WTC11 (cell line): ENCODE measurements around the gene VLDLR. TPM values are rescaled to one million over a fixed set of nuclear protein-coding genes. Genes with fewer than 3 reads are reported as not detected.

ENCODE experiments used
- ATAC-seq: fragments of 200-7000 bp; cut with Tn5 transposase; 2 replicates; pipeline ENCODE4 v1.10.0; 2021; ENCODE audit warnings: mild to moderate bottlenecking, moderate library complexity
- CTCF ChIA-PET: fragments of 300-600 bp; sonication (Branson Sonifier 250); formaldehyde crosslinking; loops from one replicate; lab custom pipeline; 2021; ENCODE audit warnings: antibody characterized with exemption; lab: Charles Lee
- POLR2A ChIA-PET: fragments of 350-600 bp; sonication (Branson Sonifier 250); formaldehyde crosslinking; loops from one replicate; lab custom pipeline; 2021; ENCODE audit warnings: antibody characterized with exemption; lab: Charles Lee
- DNase-seq: peaks from one replicate; pipeline ENCODE4 v3.0.0; 2021; ENCODE audit warnings: low spot score
- H3K27ac Mint-ChIP-seq: 2 replicates; pipeline ENCODE4 v1.8.0; 2021; ENCODE audit warnings: mixed read lengths
- H3K27me3 Mint-ChIP-seq: 2 replicates; pipeline ENCODE4 v1.8.0; 2021; ENCODE audit warnings: low read depth, mild to moderate bottlenecking, moderate library complexity, mixed read lengths
- H3K36me3 Mint-ChIP-seq: 2 replicates; pipeline ENCODE4 v1.8.0; 2021; ENCODE audit warnings: mixed read lengths
- H3K4me1 Mint-ChIP-seq: 2 replicates; pipeline ENCODE4 v1.8.0; 2022; ENCODE audit warnings: mixed read lengths
- H3K4me3 Mint-ChIP-seq: 2 replicates; pipeline ENCODE4 v1.8.0; 2021; ENCODE audit warnings: mild to moderate bottlenecking, moderate library complexity, mixed read lengths
- H3K9me3 Mint-ChIP-seq: 2 replicates; pipeline ENCODE4 v1.8.0; 2021; ENCODE audit warnings: mixed read lengths
- ATF3 ChIP-seq: sonication (generic); formaldehyde crosslinking; conservative IDR thresholded peaks from 2 replicates; pipeline ENCODE4 v1.8.1; 2022; ENCODE audit warnings: mild to moderate bottlenecking, missing genetic modification reagents
- EMX1 ChIP-seq: fragments of 250-450 bp; sonication (Bioruptor Pico); IDR thresholded peaks from 2 replicates; pipeline ENCODE4 v1.8.0; 2021; ENCODE audit warnings: mild to moderate bottlenecking
- ERG ChIP-seq: fragments of 250-450 bp; sonication (Bioruptor Pico); IDR thresholded peaks from 2 replicates; pipeline ENCODE4 v1.8.0; 2021; ENCODE audit warnings: mild to moderate bottlenecking
- GRHL2 ChIP-seq: fragments of 250-450 bp; sonication (Bioruptor Pico); IDR thresholded peaks from 2 replicates; pipeline ENCODE4 v1.8.0; 2022; ENCODE audit warnings: mild to moderate bottlenecking, moderate library complexity; ENCODE audit not compliant: insufficient replicate concordance, severe bottlenecking
- HMGA2 ChIP-seq: fragments of 250-450 bp; sonication (Bioruptor Pico); IDR thresholded peaks from 2 replicates; pipeline ENCODE4 v1.4.0; 2021; ENCODE audit warnings: mild to moderate bottlenecking, moderate library complexity
- IRF1 ChIP-seq: sonication (generic); formaldehyde crosslinking; IDR thresholded peaks from 2 replicates; pipeline ENCODE4 v1.8.0; 2023; ENCODE audit warnings: missing genetic modification reagents
- IRF2 ChIP-seq: sonication (generic); formaldehyde crosslinking; IDR thresholded peaks from 2 replicates; pipeline ENCODE4 v1.8.0; 2022; ENCODE audit warnings: low read depth, missing genetic modification reagents, borderline replicate concordance
- JUN ChIP-seq: sonication (generic); formaldehyde crosslinking; IDR thresholded peaks from 2 replicates; pipeline ENCODE4 v1.8.0; 2023; ENCODE audit warnings: mild to moderate bottlenecking, missing genetic modification reagents
- KAT7 ChIP-seq: sonication (generic); formaldehyde crosslinking; IDR thresholded peaks from 2 replicates; pipeline ENCODE4 v1.8.1; 2023; ENCODE audit warnings: missing genetic modification reagents, mild to moderate bottlenecking, borderline replicate concordance
- MLX ChIP-seq: sonication (generic); formaldehyde crosslinking; IDR thresholded peaks from 2 replicates; pipeline ENCODE4 v1.8.1; 2023; ENCODE audit warnings: mild to moderate bottlenecking, missing genetic modification reagents, moderate library complexity
- NFATC4 ChIP-seq: fragments of 250-450 bp; sonication (Bioruptor Pico); IDR thresholded peaks from 2 replicates; pipeline ENCODE4 v1.9.0; 2021; ENCODE audit warnings: mild to moderate bottlenecking
- RORB ChIP-seq: fragments of 250-450 bp; sonication (Bioruptor Pico); IDR thresholded peaks from 2 replicates; pipeline ENCODE4 v1.9.0; 2021; ENCODE audit warnings: mild to moderate bottlenecking
- SMAD3 ChIP-seq: sonication (generic); formaldehyde crosslinking; IDR thresholded peaks from 2 replicates; pipeline ENCODE4 v1.8.0; 2022; ENCODE audit warnings: missing genetic modification reagents, mild to moderate bottlenecking, borderline replicate concordance
- TP53 ChIP-seq: sonication (generic); formaldehyde crosslinking; IDR thresholded peaks from 2 replicates; pipeline ENCODE4 v1.8.1; 2023; ENCODE audit warnings: mild to moderate bottlenecking, missing genetic modification reagents
- ZNF121 ChIP-seq: sonication (generic); formaldehyde crosslinking; IDR thresholded peaks from 2 replicates; pipeline ENCODE4 v1.8.0; 2023; ENCODE audit warnings: missing genetic modification reagents
- ZNF232 ChIP-seq: sonication (generic); formaldehyde crosslinking; IDR thresholded peaks from 2 replicates; pipeline ENCODE4 v1.8.0; 2022; ENCODE audit warnings: mild to moderate bottlenecking, missing genetic modification reagents
- ZNF396 ChIP-seq: fragments of 250-450 bp; sonication (Bioruptor Pico); IDR thresholded peaks from 2 replicates; pipeline ENCODE4 v1.8.0; 2021; ENCODE audit warnings: mild to moderate bottlenecking, moderate library complexity, borderline replicate concordance
- ZNF416 ChIP-seq: fragments of 250-450 bp; sonication (Bioruptor Pico); IDR thresholded peaks from 2 replicates; pipeline ENCODE4 v1.9.0; 2021; ENCODE audit warnings: mild to moderate bottlenecking, inconsistent platforms
- total RNA-seq: library from RNA; stranded (reverse); gene quantifications from 3 replicates; pipeline ENCODE4 v1.2.3, GENCODE V29; 2021
- TF ChIP-seq, protein P1 (sequence below): sonication (generic); formaldehyde crosslinking; IDR thresholded peaks from 2 replicates; pipeline ENCODE4 v1.8.1; 2022; ENCODE audit warnings: mild to moderate bottlenecking, moderate library complexity, missing genetic modification reagents
- TF ChIP-seq, protein P2 (sequence below): sonication (generic); formaldehyde crosslinking; IDR thresholded peaks from 2 replicates; pipeline ENCODE4 v1.8.1; 2022; ENCODE audit warnings: low read depth, mild to moderate bottlenecking, moderate library complexity, missing genetic modification reagents, borderline replicate concordance
- TF ChIP-seq, protein P3 (sequence below): sonication (generic); formaldehyde crosslinking; conservative IDR thresholded peaks from 2 replicates; pipeline ENCODE4 v1.8.1; 2023; ENCODE audit warnings: mild to moderate bottlenecking, low read depth, missing genetic modification reagents, moderate library complexity
- TF ChIP-seq, protein P4 (sequence below): fragments of 200-600 bp; IDR thresholded peaks from 2 replicates; pipeline ENCODE4 v1.8.0; 2022; ENCODE audit warnings: antibody characterized with exemption

Gene VLDLR
- total RNA-seq, 1 experiment from 2014 or later = 40.8 TPM

DNA sequence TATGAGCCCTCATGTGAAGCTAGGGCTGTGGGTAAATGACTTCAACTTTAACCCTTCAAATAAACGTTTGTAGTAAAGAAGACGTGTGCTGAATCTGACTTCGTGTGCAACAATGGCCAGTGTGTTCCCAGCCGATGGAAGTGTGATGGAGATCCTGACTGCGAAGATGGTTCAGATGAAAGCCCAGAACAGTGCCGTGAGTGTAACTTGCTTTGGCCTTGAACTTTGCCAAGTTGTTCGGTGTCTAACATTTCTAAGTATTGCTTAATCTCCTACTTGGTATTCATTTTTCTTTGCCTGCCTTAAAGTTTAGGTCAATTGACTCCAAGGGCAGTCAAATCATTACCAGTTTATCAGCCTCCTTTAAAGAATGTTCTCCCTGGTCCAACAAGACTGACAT, 18.2 kb downstream of the VLDLR start (continued):
- TF ChIP-seq RORB (CRISPR knock-in tag) = no peak
- TF ChIP-seq, all 79 proteins: peak for 0

DNA sequence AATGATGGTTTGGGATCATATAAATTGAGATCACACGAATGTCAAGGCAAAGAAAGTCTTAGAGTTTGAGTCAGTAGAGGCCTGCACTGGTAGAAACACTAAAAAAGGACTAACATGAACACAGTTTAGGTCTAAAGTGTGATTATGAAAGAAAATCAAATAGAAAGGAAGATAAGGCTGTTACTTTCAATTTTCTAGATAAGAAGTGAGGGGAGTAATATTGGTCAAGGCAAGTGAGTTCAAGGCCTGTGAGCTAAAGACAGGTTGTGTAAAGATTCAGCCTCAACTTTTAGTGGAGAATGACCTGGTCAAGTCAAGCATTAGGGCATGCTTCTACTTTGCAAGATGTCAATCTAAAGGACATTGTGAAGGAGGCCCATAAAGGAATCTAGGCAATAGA, 19.0 kb downstream of the VLDLR start:
- TF ChIP-seq KAT7 (CRISPR knock-in tag) (no peak), GRHL2 (CRISPR knock-in tag) (no peak)
- Mint-ChIP-seq H3K36me3 (peaks cover 90% of the 10 kb centered on the region), H3K4me3 (no peak overlapping the region), H3K4me1 (no peaks in the 10 kb centered on the region), H3K27me3 (no peaks in the 10 kb centered on the region), H3K27ac (no peak overlapping the region), H3K9me3 (no peaks in the 10 kb centered on the region)
- no peak for DNase-seq
- ChIA-PET POLR2A (no interaction called here), CTCF (no interaction called here)
- no peak for ATAC-seq

- ATAC-seq (no peak), DNase-seq (no peak)
- ChIA-PET CTCF (no interaction called here), POLR2A (no interaction called here)
- Mint-ChIP-seq H3K27me3 (no peaks in the 10 kb centered on the region), H3K4me3 (no peak overlapping the region), H3K36me3 (peaks cover 90% of the 10 kb centered on the region), H3K4me1 (no peaks in the 10 kb centered on the region), H3K9me3 (no peaks in the 10 kb centered on the region), H3K27ac (no peak overlapping the region)
- TF ChIP-seq MLX (CRISPR knock-in tag) (no peak), HMGA2 (no peak), ZNF396 (CRISPR knock-in tag) (no peak), ERG (no peak), NFATC4 (CRISPR knock-in tag) (no peak), EMX1 (CRISPR knock-in tag) (no peak), IRF1 (no peak), IRF2 (CRISPR knock-in tag) (no peak), SMAD3 (CRISPR knock-in tag) (no peak), ZNF121 (CRISPR knock-in tag) (no peak), ZNF416 (CRISPR knock-in tag) (no peak), ZNF232 (CRISPR knock-in tag) (no peak), RORB (CRISPR knock-in tag) (no peak), JUN (no peak)
- TF ChIP-seq, protein P1, sequence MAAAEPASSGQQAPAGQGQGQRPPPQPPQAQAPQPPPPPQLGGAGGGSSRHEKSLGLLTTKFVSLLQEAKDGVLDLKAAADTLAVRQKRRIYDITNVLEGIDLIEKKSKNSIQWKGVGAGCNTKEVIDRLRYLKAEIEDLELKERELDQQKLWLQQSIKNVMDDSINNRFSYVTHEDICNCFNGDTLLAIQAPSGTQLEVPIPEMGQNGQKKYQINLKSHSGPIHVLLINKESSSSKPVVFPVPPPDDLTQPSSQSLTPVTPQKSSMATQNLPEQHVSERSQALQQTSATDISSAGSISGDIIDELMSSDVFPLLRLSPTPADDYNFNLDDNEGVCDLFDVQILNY (CRISPR knock-in tag) = no peak
- TF ChIP-seq, protein P2, sequence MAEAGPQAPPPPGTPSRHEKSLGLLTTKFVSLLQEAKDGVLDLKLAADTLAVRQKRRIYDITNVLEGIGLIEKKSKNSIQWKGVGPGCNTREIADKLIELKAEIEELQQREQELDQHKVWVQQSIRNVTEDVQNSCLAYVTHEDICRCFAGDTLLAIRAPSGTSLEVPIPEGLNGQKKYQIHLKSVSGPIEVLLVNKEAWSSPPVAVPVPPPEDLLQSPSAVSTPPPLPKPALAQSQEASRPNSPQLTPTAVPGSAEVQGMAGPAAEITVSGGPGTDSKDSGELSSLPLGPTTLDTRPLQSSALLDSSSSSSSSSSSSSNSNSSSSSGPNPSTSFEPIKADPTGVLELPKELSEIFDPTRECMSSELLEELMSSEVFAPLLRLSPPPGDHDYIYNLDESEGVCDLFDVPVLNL = no peak
These were observed 19.4 kb downstream of the VLDLR start for GRCh38 chr9:2641033-2641432.

DNA sequence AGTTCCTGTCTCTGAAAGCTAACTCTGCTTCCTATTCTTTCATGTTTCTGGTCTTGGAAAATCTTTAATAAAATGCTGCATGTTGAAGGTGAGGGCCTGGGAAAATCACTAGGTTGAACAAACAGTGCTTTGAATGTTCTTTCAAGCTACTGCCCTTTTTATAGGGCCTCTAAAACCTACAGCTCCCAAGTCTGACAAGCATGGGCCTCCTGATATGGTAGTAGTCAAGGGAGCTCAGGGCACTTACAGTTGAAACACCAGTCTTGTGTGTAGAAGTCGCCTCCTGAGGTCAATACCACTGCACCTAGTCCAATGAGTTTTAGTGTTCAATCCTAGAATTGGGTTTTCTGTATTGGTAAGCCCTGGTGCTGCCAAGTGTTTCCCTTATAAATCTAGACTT, 20.5 kb downstream of the VLDLR start:
- Mint-ChIP-seq H3K27me3 (no peaks in the 10 kb centered on the region), H3K9me3 (no peaks in the 10 kb centered on the region), H3K36me3 (peaks cover 91% of the 10 kb centered on the region), H3K27ac (no peak overlapping the region), H3K4me1 (no peaks in the 10 kb centered on the region), H3K4me3 (no peak overlapping the region)
- ChIA-PET CTCF (no interaction called here), POLR2A (no interaction called here)
- DNase-seq = no peak
- ATAC-seq = no peak
- no peak for TF ChIP-seq IRF2 (CRISPR knock-in tag)
- no peak for TF ChIP-seq TP53 (CRISPR knock-in tag)
- no peak for TF ChIP-seq ATF3 (CRISPR knock-in tag)
- TF ChIP-seq, protein P3, sequence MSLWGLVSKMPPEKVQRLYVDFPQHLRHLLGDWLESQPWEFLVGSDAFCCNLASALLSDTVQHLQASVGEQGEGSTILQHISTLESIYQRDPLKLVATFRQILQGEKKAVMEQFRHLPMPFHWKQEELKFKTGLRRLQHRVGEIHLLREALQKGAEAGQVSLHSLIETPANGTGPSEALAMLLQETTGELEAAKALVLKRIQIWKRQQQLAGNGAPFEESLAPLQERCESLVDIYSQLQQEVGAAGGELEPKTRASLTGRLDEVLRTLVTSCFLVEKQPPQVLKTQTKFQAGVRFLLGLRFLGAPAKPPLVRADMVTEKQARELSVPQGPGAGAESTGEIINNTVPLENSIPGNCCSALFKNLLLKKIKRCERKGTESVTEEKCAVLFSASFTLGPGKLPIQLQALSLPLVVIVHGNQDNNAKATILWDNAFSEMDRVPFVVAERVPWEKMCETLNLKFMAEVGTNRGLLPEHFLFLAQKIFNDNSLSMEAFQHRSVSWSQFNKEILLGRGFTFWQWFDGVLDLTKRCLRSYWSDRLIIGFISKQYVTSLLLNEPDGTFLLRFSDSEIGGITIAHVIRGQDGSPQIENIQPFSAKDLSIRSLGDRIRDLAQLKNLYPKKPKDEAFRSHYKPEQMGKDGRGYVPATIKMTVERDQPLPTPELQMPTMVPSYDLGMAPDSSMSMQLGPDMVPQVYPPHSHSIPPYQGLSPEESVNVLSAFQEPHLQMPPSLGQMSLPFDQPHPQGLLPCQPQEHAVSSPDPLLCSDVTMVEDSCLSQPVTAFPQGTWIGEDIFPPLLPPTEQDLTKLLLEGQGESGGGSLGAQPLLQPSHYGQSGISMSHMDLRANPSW (CRISPR knock-in tag) = no peak
- TF ChIP-seq, protein P4, sequence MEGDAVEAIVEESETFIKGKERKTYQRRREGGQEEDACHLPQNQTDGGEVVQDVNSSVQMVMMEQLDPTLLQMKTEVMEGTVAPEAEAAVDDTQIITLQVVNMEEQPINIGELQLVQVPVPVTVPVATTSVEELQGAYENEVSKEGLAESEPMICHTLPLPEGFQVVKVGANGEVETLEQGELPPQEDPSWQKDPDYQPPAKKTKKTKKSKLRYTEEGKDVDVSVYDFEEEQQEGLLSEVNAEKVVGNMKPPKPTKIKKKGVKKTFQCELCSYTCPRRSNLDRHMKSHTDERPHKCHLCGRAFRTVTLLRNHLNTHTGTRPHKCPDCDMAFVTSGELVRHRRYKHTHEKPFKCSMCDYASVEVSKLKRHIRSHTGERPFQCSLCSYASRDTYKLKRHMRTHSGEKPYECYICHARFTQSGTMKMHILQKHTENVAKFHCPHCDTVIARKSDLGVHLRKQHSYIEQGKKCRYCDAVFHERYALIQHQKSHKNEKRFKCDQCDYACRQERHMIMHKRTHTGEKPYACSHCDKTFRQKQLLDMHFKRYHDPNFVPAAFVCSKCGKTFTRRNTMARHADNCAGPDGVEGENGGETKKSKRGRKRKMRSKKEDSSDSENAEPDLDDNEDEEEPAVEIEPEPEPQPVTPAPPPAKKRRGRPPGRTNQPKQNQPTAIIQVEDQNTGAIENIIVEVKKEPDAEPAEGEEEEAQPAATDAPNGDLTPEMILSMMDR = no peak
- no peak for TF ChIP-seq IRF1
